Activated CD8-positive, alpha-beta memory T cell treated with anti-CD3 and anti-CD28 coated beads for 4 hours (primary cell): ENCODE results near the gene GDPGP1.
A peak's percentile ranks its signal among the peaks of the same experiment; 100 is the strongest.
"Not testable (repeated sequence)": the region's sequence is repeated elsewhere in the genome, so short reads cannot be mapped to it uniquely, and the experiment has no call there.

Source experiments
- DNase-seq, 2 donors: peaks; one replicate each; pipeline ENCODE4 v3.0.0-alpha.2; 2020; ENCODE audit warnings: low read depth in 2 of 2

GDPGP1 gene

GRCh38 chr15:90260731-90261130, 26.7 kb downstream of the GDPGP1 start:
- DNase-seq: not testable (repeated sequence)

- DNase-seq: no peak
Observed at GRCh38 chr15:90261811-90262210, 27.8 kb downstream of the GDPGP1 start.

- no peak for DNase-seq
Observed at GRCh38 chr15:90262426-90262825, 28.4 kb downstream of the GDPGP1 start.

GRCh38 chr15:90264671-90265070, 30.7 kb downstream of the GDPGP1 start:
- no peak for DNase-seq

GRCh38 chr15:90265271-90266060, 31.5 kb downstream of the GDPGP1 start, which contains the start of gene NGRN:
Gene NGRN, plus strand, starts transcription at chr15:90265672. Its CDS starts 41 bp downstream, at chr15:90265713.
- peak; percentile 85 to 86 for DNase-seq

- DNase-seq: peak; percentile 10 to 16
Observed at GRCh38 chr15:90266061-90266431, 32.0 kb downstream of the GDPGP1 start.

- no peak for DNase-seq
Observed at GRCh38 chr15:90266485-90266884, 32.5 kb downstream of the GDPGP1 start.

GRCh38 chr15:90268415-90268814, 34.4 kb downstream of the GDPGP1 start:
- DNase-seq: no peak

- no peak for DNase-seq
Observed at GRCh38 chr15:90270502-90271150, 36.6 kb downstream of the GDPGP1 start.

- DNase-seq: no peak
Observed at GRCh38 chr15:90271459-90272166, 37.6 kb downstream of the GDPGP1 start.

GRCh38 chr15:90278467-90278866, 44.5 kb downstream of the GDPGP1 start:
- DNase-seq: not testable (repeated sequence)

- DNase-seq: not testable (repeated sequence)
Observed at GRCh38 chr15:90280743-90281142, 46.7 kb downstream of the GDPGP1 start.

GRCh38 chr15:90281637-90282036, 47.6 kb downstream of the GDPGP1 start:
- not testable (repeated sequence) for DNase-seq

- no peak for DNase-seq
Observed at GRCh38 chr15:90286678-90287077, 52.7 kb downstream of the GDPGP1 start.

GRCh38 chr15:90287101-90287500, 53.1 kb downstream of the GDPGP1 start:
- no peak for DNase-seq

GRCh38 chr15:90287946-90288345, 53.9 kb downstream of the GDPGP1 start:
- no peak for DNase-seq

GRCh38 chr15:90291679-90292356, 57.8 kb downstream of the GDPGP1 start:
- no peak for DNase-seq

- DNase-seq: peak; percentile 25 to 32
Observed at GRCh38 chr15:90293040-90293810, 59.2 kb downstream of the GDPGP1 start.

- no peak for DNase-seq
Observed at GRCh38 chr15:90294159-90294558, 60.1 kb downstream of the GDPGP1 start.

GRCh38 chr15:90294601-90295269, 60.7 kb downstream of the GDPGP1 start:
- no peak for DNase-seq

GRCh38 chr15:90295270-90295648, 61.2 kb downstream of the GDPGP1 start:
- no peak for DNase-seq
